H1 (cell line): ENCODE results near the gene CNBP.

Source experiments
- EGR1 ChIP-seq: IDR thresholded peaks from 2 replicates; pipeline ENCODE4 v1.6.1; 2011; ENCODE audit warnings: low read depth, low read length, borderline replicate concordance
- EP300 ChIP-seq, 2 experiments: IDR thresholded peaks; 1 replicate in 1 of 2; 2 replicates in 1 of 2; pipeline ENCODE4 v1.6.1; 2011 to 2012; ENCODE audit warnings: low read depth in 2 of 2, low read length in 2 of 2, mild to moderate bottlenecking in 2 of 2, borderline replicate concordance in 1 of 2, inconsistent platforms in 1 of 2, moderate library complexity in 1 of 2
- EZH2 ChIP-seq: fragments of 200-600 bp; sonication (generic); IDR thresholded peaks from 2 replicates; pipeline ENCODE4 v1.7.1; 2012; ENCODE audit warnings: low read depth, mild to moderate bottlenecking, moderate library complexity, low read length, inconsistent platforms; ENCODE audit not compliant: severe bottlenecking
- PHF8 ChIP-seq: fragments of 200-600 bp; sonication (generic); conservative IDR thresholded peaks from 2 replicates; pipeline ENCODE4 v1.7.1; 2012; ENCODE audit warnings: low read depth, mild to moderate bottlenecking, inconsistent platforms, low read length, moderate library complexity
- POLR2A ChIP-seq, 2 experiments: IDR thresholded peaks; 1 replicate in 1 of 2; 2 replicates in 1 of 2; pipeline ENCODE4 v1.6.1; 2011; ENCODE audit warnings: low read depth in 2 of 2, low read length in 2 of 2, mild to moderate bottlenecking in 2 of 2; ENCODE audit errors: control extremely low read depth in 1 of 2
- POLR2AphosphoS5 ChIP-seq: IDR thresholded peaks from 2 replicates; pipeline ENCODE4 v1.6.1; 2011; ENCODE audit warnings: low read depth, low read length
- RXRA ChIP-seq: IDR thresholded peaks from 2 replicates; pipeline ENCODE4 v1.6.1; 2011; ENCODE audit warnings: low read depth, mild to moderate bottlenecking, low read length, moderate library complexity; ENCODE audit not compliant: insufficient read depth
- SIN3A ChIP-seq, 2 experiments: IDR thresholded peaks in 1 of 2; conservative IDR thresholded peaks in 1 of 2; 2 replicates each; pipeline ENCODE4 v1.6.1; 2011 to 2012; ENCODE audit warnings: low read length in 2 of 2, improper control_type of control experiment in 1 of 2, low read depth in 1 of 2, mild to moderate bottlenecking in 1 of 2
- TBP ChIP-seq: IDR thresholded peaks from 2 replicates; pipeline ENCODE4 v1.6.1; 2011; ENCODE audit warnings: low read depth, low read length, improper control_type of control experiment
- TF ChIP-seq, protein P1 (sequence below), 3 experiments: IDR thresholded peaks; 1 replicate in 2 of 3; 2 replicates in 1 of 3; pipeline versions ENCODE4 v1.5.1 to v1.6.1; 2011; ENCODE audit warnings: low read length in 3 of 3, mild to moderate bottlenecking in 3 of 3, inconsistent platforms in 2 of 3, low read depth in 1 of 3, moderate library complexity in 1 of 3; ENCODE audit not compliant: insufficient read depth in 1 of 3; ENCODE audit errors: control extremely low read depth in 1 of 3
- TF ChIP-seq, protein P2 (sequence below): IDR thresholded peaks from 2 replicates; pipeline ENCODE4 v1.6.1; 2011; ENCODE audit warnings: low read depth, mild to moderate bottlenecking, low read length; ENCODE audit not compliant: insufficient read depth
- TF ChIP-seq, protein P3 (sequence below): IDR thresholded peaks from 2 replicates; pipeline ENCODE4 v1.6.1; 2012; ENCODE audit warnings: inconsistent platforms
- TF ChIP-seq, protein P4 (sequence below): IDR thresholded peaks from 2 replicates; pipeline ENCODE4 v1.6.1; 2011; ENCODE audit warnings: low read length, improper control_type of control experiment

DNA sequence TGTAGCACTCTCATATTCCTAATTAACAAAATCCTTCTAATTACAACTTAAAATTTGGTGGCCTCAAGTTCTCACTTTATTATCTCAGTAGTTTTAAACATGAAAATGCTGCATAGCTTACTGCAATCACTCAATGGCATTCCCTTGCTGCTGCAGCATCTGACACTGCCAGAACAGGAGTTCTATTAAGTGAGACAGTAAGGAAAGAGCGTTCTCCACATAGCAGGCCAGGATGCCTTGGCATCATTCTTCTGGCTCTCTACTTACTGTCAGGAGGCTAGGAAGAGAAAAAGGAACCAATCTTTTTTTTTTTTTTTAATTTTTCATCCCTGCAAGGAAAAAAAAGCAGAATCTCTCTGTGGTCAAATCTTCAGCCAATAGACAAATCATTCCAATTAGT is 3.2 kb downstream of the CNBP start:
- TF ChIP-seq, protein P1, sequence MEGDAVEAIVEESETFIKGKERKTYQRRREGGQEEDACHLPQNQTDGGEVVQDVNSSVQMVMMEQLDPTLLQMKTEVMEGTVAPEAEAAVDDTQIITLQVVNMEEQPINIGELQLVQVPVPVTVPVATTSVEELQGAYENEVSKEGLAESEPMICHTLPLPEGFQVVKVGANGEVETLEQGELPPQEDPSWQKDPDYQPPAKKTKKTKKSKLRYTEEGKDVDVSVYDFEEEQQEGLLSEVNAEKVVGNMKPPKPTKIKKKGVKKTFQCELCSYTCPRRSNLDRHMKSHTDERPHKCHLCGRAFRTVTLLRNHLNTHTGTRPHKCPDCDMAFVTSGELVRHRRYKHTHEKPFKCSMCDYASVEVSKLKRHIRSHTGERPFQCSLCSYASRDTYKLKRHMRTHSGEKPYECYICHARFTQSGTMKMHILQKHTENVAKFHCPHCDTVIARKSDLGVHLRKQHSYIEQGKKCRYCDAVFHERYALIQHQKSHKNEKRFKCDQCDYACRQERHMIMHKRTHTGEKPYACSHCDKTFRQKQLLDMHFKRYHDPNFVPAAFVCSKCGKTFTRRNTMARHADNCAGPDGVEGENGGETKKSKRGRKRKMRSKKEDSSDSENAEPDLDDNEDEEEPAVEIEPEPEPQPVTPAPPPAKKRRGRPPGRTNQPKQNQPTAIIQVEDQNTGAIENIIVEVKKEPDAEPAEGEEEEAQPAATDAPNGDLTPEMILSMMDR (IDR thresholded peaks at IDR 0.05; ENCODE audit: control extremely low read depth in 1 of 3, insufficient read depth in 1 of 3, low read depth in 1 of 3, low read length in 3 of 3): no peak
- no peak for TF ChIP-seq EZH2
- no peak for TF ChIP-seq PHF8
- TF ChIP-seq POLR2A (IDR thresholded peaks at IDR 0.05; ENCODE audit: control extremely low read depth in 1 of 2, low read depth in 2 of 2, low read length in 2 of 2): no peak
- TF ChIP-seq TBP: no peak
- TF ChIP-seq RXRA: no peak
- TF ChIP-seq, protein P2, sequence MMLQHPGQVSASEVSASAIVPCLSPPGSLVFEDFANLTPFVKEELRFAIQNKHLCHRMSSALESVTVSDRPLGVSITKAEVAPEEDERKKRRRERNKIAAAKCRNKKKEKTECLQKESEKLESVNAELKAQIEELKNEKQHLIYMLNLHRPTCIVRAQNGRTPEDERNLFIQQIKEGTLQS: no peak
- TF ChIP-seq EGR1: no peak
- no peak for TF ChIP-seq SIN3A (conservative IDR thresholded peaks at IDR 0.05 in 1 of 2, IDR thresholded peaks at IDR 0.05 in 1 of 2; ENCODE audit: low read depth in 1 of 2, low read length in 2 of 2)
- TF ChIP-seq, protein P3, sequence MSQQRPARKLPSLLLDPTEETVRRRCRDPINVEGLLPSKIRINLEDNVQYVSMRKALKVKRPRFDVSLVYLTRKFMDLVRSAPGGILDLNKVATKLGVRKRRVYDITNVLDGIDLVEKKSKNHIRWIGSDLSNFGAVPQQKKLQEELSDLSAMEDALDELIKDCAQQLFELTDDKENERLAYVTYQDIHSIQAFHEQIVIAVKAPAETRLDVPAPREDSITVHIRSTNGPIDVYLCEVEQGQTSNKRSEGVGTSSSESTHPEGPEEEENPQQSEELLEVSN: no peak
- no peak for TF ChIP-seq POLR2AphosphoS5
- TF ChIP-seq EP300 (IDR thresholded peaks at IDR 0.05; ENCODE audit: borderline replicate concordance in 1 of 2, low read depth in 2 of 2, low read length in 2 of 2): no peak
- TF ChIP-seq, protein P4, sequence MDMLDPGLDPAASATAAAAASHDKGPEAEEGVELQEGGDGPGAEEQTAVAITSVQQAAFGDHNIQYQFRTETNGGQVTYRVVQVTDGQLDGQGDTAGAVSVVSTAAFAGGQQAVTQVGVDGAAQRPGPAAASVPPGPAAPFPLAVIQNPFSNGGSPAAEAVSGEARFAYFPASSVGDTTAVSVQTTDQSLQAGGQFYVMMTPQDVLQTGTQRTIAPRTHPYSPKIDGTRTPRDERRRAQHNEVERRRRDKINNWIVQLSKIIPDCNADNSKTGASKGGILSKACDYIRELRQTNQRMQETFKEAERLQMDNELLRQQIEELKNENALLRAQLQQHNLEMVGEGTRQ: no peak
